HFFc6 (cell line): ENCODE data around the gene THOC2. TPM values are rescaled to one million over a fixed set of nuclear protein-coding genes. Genes with fewer than 3 reads are reported as not detected.

Experiments
- DNase-seq: peaks from one replicate; pipeline ENCODE4 v3.0.0-alpha.2; 2018
- H3K27ac Mint-ChIP-seq: 2 replicates; pipeline ENCODE4 v1.8.0; 2020; ENCODE audit warnings: mild to moderate bottlenecking, mixed read lengths
- H3K27me3 Mint-ChIP-seq: 2 replicates; pipeline ENCODE4 v1.8.0; 2021; ENCODE audit warnings: mild to moderate bottlenecking, moderate library complexity, mixed read lengths; ENCODE audit not compliant: insufficient read depth
- H3K36me3 Mint-ChIP-seq: 2 replicates; pipeline ENCODE4 v1.8.0; 2021; ENCODE audit warnings: low read depth, mixed read lengths
- H3K4me1 Mint-ChIP-seq: 2 replicates; pipeline ENCODE4 v1.8.0; 2020; ENCODE audit warnings: low read depth, mixed read lengths
- H3K4me3 Mint-ChIP-seq: 2 replicates; pipeline ENCODE4 v1.8.0; 2020; ENCODE audit warnings: mild to moderate bottlenecking, moderate library complexity, mixed read lengths
- H3K9me3 Mint-ChIP-seq: 2 replicates; pipeline ENCODE4 v1.8.0; 2020; ENCODE audit warnings: mild to moderate bottlenecking, mixed read lengths
- total RNA-seq, 6 experiments: library from RNA; stranded (reverse); fragmentation: NEBNext Ultra II Directional; extraction: Animal tissue kit (Norgen Biotek cat#: 25700); gene quantifications; 2 replicates in 1 of 6; 3 replicates in 5 of 6; pipeline ENCODE4 v1.2.3, GENCODE V29; 2021
- TF ChIP-seq, protein P1 (sequence below): fragments of 200-600 bp; sonication (generic); IDR thresholded peaks from 2 replicates; pipeline ENCODE4 v1.5.0; 2021; ENCODE audit warnings: antibody characterized with exemption, mild to moderate bottlenecking

The THOC2 gene
- total RNA-seq, 6 experiments from 2014 or later: 49.9 to 54.3 (median 52.9) TPM

DNA sequence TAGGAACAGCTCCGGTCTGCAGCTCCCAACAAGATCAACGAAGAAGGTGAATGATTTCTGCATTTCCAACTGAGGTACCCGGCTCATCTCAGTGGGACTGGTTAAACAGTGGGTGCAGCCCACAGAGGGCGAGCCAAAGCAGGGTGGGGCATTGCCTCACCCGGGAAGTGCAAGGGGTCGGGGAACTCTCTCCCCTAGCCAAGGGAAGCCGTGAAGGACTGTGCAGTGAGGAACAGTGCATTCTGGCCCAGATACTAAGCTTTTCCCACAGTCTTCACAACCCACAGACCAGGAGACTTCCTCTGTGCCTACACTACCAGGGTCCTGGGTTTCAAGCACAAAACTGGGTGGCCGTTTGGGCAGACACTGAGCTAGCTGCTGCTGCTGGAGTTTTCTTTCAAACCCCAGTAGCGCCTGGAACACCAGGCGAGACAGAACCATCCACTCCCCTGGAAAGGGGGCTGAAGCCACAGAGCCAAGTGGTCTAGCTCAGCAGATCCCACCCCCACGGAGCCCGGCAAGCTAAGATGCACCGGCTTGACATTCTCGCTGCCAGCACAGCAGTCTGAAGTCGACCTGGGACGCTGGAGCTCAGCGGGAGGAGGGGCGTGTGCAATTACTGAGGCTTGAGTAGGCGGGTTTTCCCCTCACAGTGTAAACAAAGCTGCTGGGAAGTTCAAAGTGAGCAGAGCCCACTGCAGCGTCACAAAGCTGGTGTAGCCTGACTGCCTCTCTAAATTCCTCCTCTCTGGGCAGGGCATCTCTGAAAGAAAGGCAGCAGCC is 84.6 kb downstream of the THOC2 start:
- H3K27me3 Mint-ChIP-seq: peaks cover 2% of the 10 kb centered on the region; the same call in 1 of the 2 replicates
- H3K9me3 Mint-ChIP-seq: no peaks in the 10 kb centered on the region
- TF ChIP-seq, protein P1, sequence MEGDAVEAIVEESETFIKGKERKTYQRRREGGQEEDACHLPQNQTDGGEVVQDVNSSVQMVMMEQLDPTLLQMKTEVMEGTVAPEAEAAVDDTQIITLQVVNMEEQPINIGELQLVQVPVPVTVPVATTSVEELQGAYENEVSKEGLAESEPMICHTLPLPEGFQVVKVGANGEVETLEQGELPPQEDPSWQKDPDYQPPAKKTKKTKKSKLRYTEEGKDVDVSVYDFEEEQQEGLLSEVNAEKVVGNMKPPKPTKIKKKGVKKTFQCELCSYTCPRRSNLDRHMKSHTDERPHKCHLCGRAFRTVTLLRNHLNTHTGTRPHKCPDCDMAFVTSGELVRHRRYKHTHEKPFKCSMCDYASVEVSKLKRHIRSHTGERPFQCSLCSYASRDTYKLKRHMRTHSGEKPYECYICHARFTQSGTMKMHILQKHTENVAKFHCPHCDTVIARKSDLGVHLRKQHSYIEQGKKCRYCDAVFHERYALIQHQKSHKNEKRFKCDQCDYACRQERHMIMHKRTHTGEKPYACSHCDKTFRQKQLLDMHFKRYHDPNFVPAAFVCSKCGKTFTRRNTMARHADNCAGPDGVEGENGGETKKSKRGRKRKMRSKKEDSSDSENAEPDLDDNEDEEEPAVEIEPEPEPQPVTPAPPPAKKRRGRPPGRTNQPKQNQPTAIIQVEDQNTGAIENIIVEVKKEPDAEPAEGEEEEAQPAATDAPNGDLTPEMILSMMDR: no peak
- no peak overlapping the region for H3K4me3 Mint-ChIP-seq
- no peak for DNase-seq
- no peak overlapping the region for H3K27ac Mint-ChIP-seq
- H3K4me1 Mint-ChIP-seq: peaks cover 52% of the 10 kb centered on the region
- peaks cover 17% of the 10 kb centered on the region for H3K36me3 Mint-ChIP-seq

DNA sequence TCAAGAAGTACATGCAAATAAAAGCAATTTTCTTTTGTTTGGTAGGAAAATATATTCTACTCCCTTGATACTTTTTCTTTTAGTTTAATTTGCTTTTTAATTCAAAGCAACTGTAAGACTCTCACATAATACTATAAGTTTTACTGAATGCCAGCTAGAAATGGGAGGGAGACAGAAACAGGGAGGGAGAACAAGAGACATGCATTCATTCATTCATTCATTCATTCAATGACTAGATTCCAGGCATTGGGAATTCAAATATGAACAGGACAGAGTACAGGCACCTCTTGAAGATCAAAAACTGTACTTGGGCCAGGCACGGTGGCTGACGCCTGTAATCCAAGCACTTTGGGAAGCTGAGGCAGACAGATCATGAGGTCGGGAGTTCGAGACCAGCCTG is 85.6 kb downstream of the THOC2 start:
- H3K36me3 Mint-ChIP-seq: peaks cover 9% of the 10 kb centered on the region
- H3K9me3 Mint-ChIP-seq: no peaks in the 10 kb centered on the region
- H3K27ac Mint-ChIP-seq: no peak overlapping the region
- H3K27me3 Mint-ChIP-seq: peaks cover 2% of the 10 kb centered on the region; the same call in 1 of the 2 replicates
- TF ChIP-seq, protein P1: no peak
- no peak overlapping the region for H3K4me3 Mint-ChIP-seq
- no peak for DNase-seq
- peaks cover 52% of the 10 kb centered on the region for H3K4me1 Mint-ChIP-seq

DNA sequence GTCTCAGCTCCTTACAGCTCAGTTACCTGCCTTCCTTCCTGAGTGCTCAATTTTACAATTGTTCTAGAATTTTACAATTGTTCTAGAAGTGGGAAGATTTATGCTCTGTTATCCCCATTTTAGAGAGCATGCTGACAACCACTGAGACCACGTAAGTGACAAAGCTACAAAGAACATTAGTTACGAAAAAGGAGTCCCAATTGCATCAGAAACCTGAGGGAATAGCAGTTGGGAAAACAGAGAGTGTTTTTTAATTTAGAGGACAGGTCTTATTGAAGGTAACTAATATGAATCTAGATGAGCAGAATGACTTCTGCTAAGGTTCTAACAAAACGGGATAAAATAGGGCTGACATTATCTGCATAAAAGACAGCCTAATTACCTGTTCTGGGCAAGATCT is 103.3 kb downstream of the THOC2 start:
- H3K4me1 Mint-ChIP-seq: peaks cover 26% of the 10 kb centered on the region
- no peaks in the 10 kb centered on the region for H3K9me3 Mint-ChIP-seq
- H3K27me3 Mint-ChIP-seq: no peaks in the 10 kb centered on the region
- no peak overlapping the region for H3K27ac Mint-ChIP-seq
- peaks cover 24% of the 10 kb centered on the region; the same call in 1 of the 2 replicates for H3K36me3 Mint-ChIP-seq
- TF ChIP-seq, protein P1: no peak
- H3K4me3 Mint-ChIP-seq: no peak overlapping the region
- DNase-seq: no peak

DNA sequence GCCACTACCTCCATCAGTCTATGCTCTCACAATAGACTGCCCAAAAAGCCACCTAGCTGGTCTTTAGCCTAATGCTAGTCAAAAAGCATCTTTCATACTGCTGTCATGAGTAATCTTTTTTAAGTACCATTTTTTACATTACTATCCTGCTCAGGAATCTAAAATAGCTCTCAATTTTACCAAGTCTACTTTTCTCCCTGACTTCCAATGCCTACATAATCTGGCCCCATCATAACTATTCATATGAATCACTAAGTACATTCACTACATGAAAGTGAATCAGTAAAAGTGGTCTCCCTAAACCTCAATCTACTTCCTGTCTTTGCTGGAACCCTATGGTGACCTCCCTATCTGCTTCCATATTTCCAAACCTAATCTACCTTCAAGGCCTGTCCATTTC is 105.9 kb downstream of the THOC2 start:
- DNase-seq: peak; percentile 63
- Mint-ChIP-seq H3K4me1 (peaks cover 26% of the 10 kb centered on the region), H3K27me3 (no peaks in the 10 kb centered on the region), H3K4me3 (peak overlapping the region; percentile 64), H3K9me3 (no peaks in the 10 kb centered on the region), H3K36me3 (peaks cover 14% of the 10 kb centered on the region; the same call in 1 of the 2 replicates), H3K27ac (peak overlapping the region; percentile 82)
- TF ChIP-seq, protein P1: no peak

DNA sequence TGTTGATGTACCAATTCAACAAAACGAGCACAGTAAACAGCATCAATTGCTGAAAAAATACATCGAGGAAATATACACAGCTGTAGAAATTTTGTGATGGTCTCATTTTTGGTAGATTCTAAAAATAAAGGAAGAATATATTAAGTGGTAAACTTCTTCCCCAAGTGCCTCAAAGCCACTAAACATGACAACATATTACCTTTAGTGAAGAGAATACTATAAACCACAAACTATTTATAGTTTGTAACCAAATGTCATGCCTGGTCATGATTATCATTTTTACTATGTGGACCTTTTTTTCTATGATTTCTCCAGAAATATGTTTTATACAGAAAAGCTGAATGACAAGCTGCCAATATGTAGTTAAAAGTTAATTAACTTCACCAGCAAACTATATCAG is 106.9 kb downstream of the THOC2 start:
- H3K27ac Mint-ChIP-seq: no peak overlapping the region
- TF ChIP-seq, protein P1: no peak
- no peaks in the 10 kb centered on the region for H3K9me3 Mint-ChIP-seq
- H3K4me3 Mint-ChIP-seq: no peak overlapping the region
- H3K27me3 Mint-ChIP-seq: no peaks in the 10 kb centered on the region
- no peak for DNase-seq
- peaks cover 26% of the 10 kb centered on the region for H3K4me1 Mint-ChIP-seq
- H3K36me3 Mint-ChIP-seq: peaks cover 10% of the 10 kb centered on the region; the same call in 1 of the 2 replicates
